ENCODE measurements around the gene SLC30A4. TPM values are rescaled to one million over a fixed set of nuclear protein-coding genes. Genes with fewer than 3 reads are reported as not detected.
"Not testable (repeated sequence)": the region's sequence is repeated elsewhere in the genome, so short reads cannot be mapped to it uniquely, and the experiment has no call there.

SLC30A4 gene
- total RNA-seq, 2 donors from 2014 or later: 1.3 to 1.6 TPM

- H3K27ac Mint-ChIP-seq: no peak overlapping the region
- ATAC-seq (no peak), DNase-seq (ENCODE audit: low spot score in 2 of 2) (no peak)
- no peaks in the 10 kb centered on the region for H3K36me3 Mint-ChIP-seq
- H3K9me3 Mint-ChIP-seq: no peaks in the 10 kb centered on the region
These were observed 7.1 kb upstream of the SLC30A4 start for GRCh38 chr15:45529613-45530012.

- ATAC-seq (no peak), DNase-seq (ENCODE audit: low spot score in 2 of 2) (no peak)
- H3K9me3 Mint-ChIP-seq: peaks cover 0 to 4% of the 10 kb centered on the region in 2 donors
- no peak overlapping the region for H3K27ac Mint-ChIP-seq
- peaks cover 0 to 6% of the 10 kb centered on the region in 2 donors for H3K36me3 Mint-ChIP-seq
These were observed 4.5 kb upstream of the SLC30A4 start for GRCh38 chr15:45527086-45527485.

GRCh38 chr15:45523166-45523460, 558 bp upstream of the SLC30A4 start:
- ATAC-seq (no peak), DNase-seq (ENCODE audit: low spot score in 2 of 2) (no peak)
- peaks cover 0 to 12% of the 10 kb centered on the region in 2 donors for H3K36me3 Mint-ChIP-seq
- peak overlapping the region in 1 of 2 donors; percentile 7 for H3K27ac Mint-ChIP-seq
- peaks cover 0 to 4% of the 10 kb centered on the region in 2 donors for H3K9me3 Mint-ChIP-seq

- H3K27ac Mint-ChIP-seq: peak overlapping the region; percentile 75 to 92
- H3K36me3 Mint-ChIP-seq: peaks cover 0 to 12% of the 10 kb centered on the region in 2 donors
- DNase-seq (ENCODE audit: low spot score in 2 of 2) (peak; percentile 4 to 57), ATAC-seq (peak; percentile 2 to 23)
- peaks cover 0 to 4% of the 10 kb centered on the region in 2 donors for H3K9me3 Mint-ChIP-seq
These were observed 793 bp downstream of the SLC30A4 start for GRCh38 chr15:45521596-45522327.

GRCh38 chr15:45510758-45511280, 11.7 kb downstream of the SLC30A4 start:
- no peak for DNase-seq (ENCODE audit: low spot score in 2 of 2)
- no peak for ATAC-seq
- Mint-ChIP-seq H3K9me3 (no peaks in the 10 kb centered on the region), H3K27ac (no peak overlapping the region), H3K36me3 (no peaks in the 10 kb centered on the region)

- not testable (repeated sequence) for ATAC-seq; H3K9me3 Mint-ChIP-seq; H3K27ac Mint-ChIP-seq; H3K36me3 Mint-ChIP-seq; DNase-seq (ENCODE audit: low spot score in 2 of 2)
These were observed 15.4 kb downstream of the SLC30A4 start for GRCh38 chr15:45507143-45507542.

GRCh38 chr15:45499426-45499825, 23.1 kb downstream of the SLC30A4 start:
- H3K36me3 Mint-ChIP-seq: no peaks in the 10 kb centered on the region

GRCh38 chr15:45498701-45499100, 23.9 kb downstream of the SLC30A4 start:
- DNase-seq (ENCODE audit: low spot score in 2 of 2) (no peak), ATAC-seq (no peak)
- Mint-ChIP-seq H3K9me3 (no peaks in the 10 kb centered on the region), H3K27ac (no peak overlapping the region), H3K36me3 (no peaks in the 10 kb centered on the region)

More at GRCh38 chr15:45499426-45499825, 23.1 kb downstream of the SLC30A4 start:
- no peaks in the 10 kb centered on the region for H3K9me3 Mint-ChIP-seq
- DNase-seq (ENCODE audit: low spot score in 2 of 2) (no peak), ATAC-seq (no peak)
- no peak overlapping the region for H3K27ac Mint-ChIP-seq

- H3K36me3 Mint-ChIP-seq: no peaks in the 10 kb centered on the region
- H3K9me3 Mint-ChIP-seq: no peaks in the 10 kb centered on the region
- no peak for DNase-seq (ENCODE audit: low spot score in 2 of 2)
- no peak overlapping the region for H3K27ac Mint-ChIP-seq
- ATAC-seq: no peak
These were observed 25.3 kb downstream of the SLC30A4 start for GRCh38 chr15:45497261-45497660.

- no peak for ATAC-seq
- no peak for DNase-seq (ENCODE audit: low spot score in 2 of 2)
- no peaks in the 10 kb centered on the region for H3K36me3 Mint-ChIP-seq
- H3K27ac Mint-ChIP-seq: no peak overlapping the region
- no peaks in the 10 kb centered on the region for H3K9me3 Mint-ChIP-seq
These were observed 25.9 kb downstream of the SLC30A4 start for GRCh38 chr15:45496658-45497057.

- ATAC-seq (no peak), DNase-seq (ENCODE audit: low spot score in 2 of 2) (no peak)
- Mint-ChIP-seq H3K27ac (no peak overlapping the region), H3K9me3 (no peaks in the 10 kb centered on the region), H3K36me3 (no peaks in the 10 kb centered on the region)
These were observed 27.0 kb downstream of the SLC30A4 start for GRCh38 chr15:45495588-45495987.

GRCh38 chr15:45489690-45490238, 32.8 kb downstream of the SLC30A4 start:
- no peak for ATAC-seq
- Mint-ChIP-seq H3K36me3 (no peaks in the 10 kb centered on the region), H3K9me3 (no peaks in the 10 kb centered on the region), H3K27ac (no peak overlapping the region)
- no peak for DNase-seq (ENCODE audit: low spot score in 2 of 2)

GRCh38 chr15:45486317-45486716, 36.2 kb downstream of the SLC30A4 start:
- Mint-ChIP-seq H3K27ac (no peak overlapping the region), H3K36me3 (no peaks in the 10 kb centered on the region), H3K9me3 (no peaks in the 10 kb centered on the region)
- ATAC-seq (no peak), DNase-seq (ENCODE audit: low spot score in 2 of 2) (no peak)

GRCh38 chr15:45481135-45481534, 41.4 kb downstream of the SLC30A4 start:
- DNase-seq (ENCODE audit: low spot score in 2 of 2): no peak
- no peaks in the 10 kb centered on the region for H3K36me3 Mint-ChIP-seq
- H3K27ac Mint-ChIP-seq: no peak overlapping the region
- no peak for ATAC-seq
- no peaks in the 10 kb centered on the region for H3K9me3 Mint-ChIP-seq

GRCh38 chr15:45476410-45476809, 46.1 kb downstream of the SLC30A4 start:
- H3K27ac Mint-ChIP-seq: no peak overlapping the region
- ATAC-seq (no peak), DNase-seq (ENCODE audit: low spot score in 2 of 2) (no peak)
- no peaks in the 10 kb centered on the region for H3K9me3 Mint-ChIP-seq
- H3K36me3 Mint-ChIP-seq: no peaks in the 10 kb centered on the region

- Mint-ChIP-seq H3K27ac (no peak overlapping the region), H3K36me3 (no peaks in the 10 kb centered on the region), H3K9me3 (no peaks in the 10 kb centered on the region)
- no peak for DNase-seq (ENCODE audit: low spot score in 2 of 2)
- no peak for ATAC-seq
These were observed 47.8 kb downstream of the SLC30A4 start for GRCh38 chr15:45474799-45475198.

- Mint-ChIP-seq H3K27ac (no peak overlapping the region), H3K9me3 (no peaks in the 10 kb centered on the region), H3K36me3 (no peaks in the 10 kb centered on the region)
- DNase-seq (ENCODE audit: low spot score in 2 of 2) (no peak), ATAC-seq (no peak)
These were observed 49.5 kb downstream of the SLC30A4 start for GRCh38 chr15:45473068-45473467.

- no peak for DNase-seq (ENCODE audit: low spot score in 2 of 2)
- Mint-ChIP-seq H3K36me3 (no peaks in the 10 kb centered on the region), H3K9me3 (no peaks in the 10 kb centered on the region), H3K27ac (no peak overlapping the region)
- no peak for ATAC-seq
These were observed 51.4 kb downstream of the SLC30A4 start for GRCh38 chr15:45471151-45471550.

Measured in activated naive CD4-positive, alpha-beta T cell treated with anti-CD3 and anti-CD28 coated beads, Interleukin-2, amount 50 U/mL, for 72 hours (primary cell).